Body of pancreas (tissue), 4 donors: ENCODE results near the gene DLL4.

Source experiments
- CTCF ChIP-seq, 7 experiments: fragments of 450-650 bp in 4 of 7; fragments of 200-600 bp in 3 of 7; sonication (generic) in 3 of 7; IDR thresholded peaks; one replicate each; pipeline ENCODE4 v1.5.1; 2016 to 2019; ENCODE audit warnings: antibody characterized with exemption in 7 of 7
- POLR2A ChIP-seq, 3 donors: fragments of 450-650 bp; IDR thresholded peaks; one replicate each; pipeline ENCODE4 v1.6.1; 2016; ENCODE audit warnings: antibody characterized with exemption in 3 of 3, mild to moderate bottlenecking in 2 of 3

DNA sequence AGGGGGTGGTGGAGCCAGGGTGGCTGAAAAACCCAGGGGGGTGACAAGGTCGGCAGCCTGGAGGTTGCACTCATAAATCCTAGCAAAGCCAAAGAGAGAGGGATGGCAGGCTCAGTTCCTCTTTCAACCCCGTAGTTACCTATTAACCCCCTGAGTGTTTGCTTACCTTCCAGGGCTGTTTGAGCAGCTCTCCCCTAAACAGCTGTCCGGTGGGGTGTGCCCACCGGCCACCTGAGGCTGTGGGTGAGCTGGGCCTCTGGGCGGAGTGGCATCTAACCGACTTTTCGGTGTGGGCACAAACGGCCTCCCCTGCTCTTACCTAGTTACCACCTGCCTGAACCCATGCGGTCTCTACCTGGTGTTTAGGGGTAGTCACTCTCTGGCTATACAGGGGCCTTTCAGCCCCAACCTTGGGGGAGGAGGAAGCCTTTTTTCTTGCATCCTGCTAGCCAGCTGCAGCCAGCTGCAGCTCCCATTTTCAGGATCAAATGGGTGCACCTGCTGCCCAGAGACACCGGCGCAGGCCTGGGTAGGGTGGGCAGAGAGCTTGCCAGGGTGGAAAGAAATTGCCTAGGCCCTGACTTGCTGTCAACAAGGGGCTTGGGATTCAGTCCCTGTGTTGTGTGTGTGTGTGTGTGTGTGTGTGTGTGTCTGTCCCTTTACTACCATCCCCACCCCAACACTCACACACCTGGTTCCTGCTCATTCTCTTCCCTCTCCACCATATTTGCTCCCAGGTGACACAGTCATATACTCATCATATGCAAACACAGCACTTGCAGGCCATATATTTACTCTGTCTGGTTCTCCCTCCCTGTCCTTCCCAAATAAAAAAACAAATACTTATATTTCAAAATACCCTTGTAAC is 3.7 kb downstream of the DLL4 start:
- TF ChIP-seq CTCF (IDR thresholded peaks at IDR 0.05) (no peak), POLR2A (IDR thresholded peaks at IDR 0.05) (no peak)
